ENCODE measurements around the gene NOL6.

DNA sequence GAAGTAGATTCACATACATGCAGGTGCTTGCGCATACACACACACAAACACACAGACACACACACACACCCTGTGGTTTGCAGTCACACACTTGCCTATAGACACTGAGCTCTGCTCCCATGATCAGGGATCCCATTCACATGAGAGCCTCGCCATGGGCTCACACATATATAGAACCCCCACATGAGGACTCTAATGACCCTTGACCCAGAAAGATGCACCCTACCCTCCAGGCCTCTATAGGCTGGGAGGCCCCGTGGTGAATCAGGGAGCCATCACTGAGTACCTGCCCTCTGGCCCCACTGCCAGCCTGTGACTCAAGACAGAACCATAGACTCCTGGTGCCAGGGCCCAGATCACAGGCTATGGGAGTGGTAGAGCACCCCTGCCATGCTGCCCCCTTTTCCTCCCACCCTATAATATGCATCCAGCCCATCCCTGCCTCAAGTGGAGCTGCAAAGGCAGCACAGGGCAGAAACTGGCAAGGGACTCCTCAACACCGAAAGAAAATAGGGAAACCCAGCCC lies 23.0 kb downstream of the NOL6 start:
- no peak for TF ChIP-seq CTCF (conservative IDR thresholded peaks at IDR 0.05)
- TF ChIP-seq ZFX (IDR thresholded peaks at IDR 0.05), result no peak
